ENCODE data around the gene UCKL1.

DNA sequence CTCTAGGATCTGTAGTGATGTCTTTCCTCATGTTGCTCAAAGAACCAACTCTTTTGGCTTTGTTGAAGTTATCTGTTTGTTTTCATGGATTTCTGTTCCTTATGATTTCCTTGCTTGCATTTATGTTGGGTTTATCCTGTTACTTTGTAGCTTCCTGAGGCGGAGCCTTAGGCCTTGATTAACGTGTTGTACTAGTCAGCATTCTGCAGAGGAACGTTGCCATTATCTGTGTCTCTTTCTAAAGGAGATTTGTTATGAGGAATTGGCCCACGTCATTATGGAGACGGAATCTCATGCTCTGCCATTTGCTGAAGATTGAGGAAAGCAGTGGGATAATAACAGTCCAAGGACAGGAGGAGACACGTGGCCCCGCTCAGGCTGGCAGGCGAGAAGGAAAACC is 29.9 kb downstream of the UCKL1 start:
- TF ChIP-seq EZH2phosphoT487 (IDR thresholded peaks at IDR 0.05) = no peak
- TF ChIP-seq CTCF (IDR thresholded peaks at IDR 0.05) = no peak
- no peak for TF ChIP-seq EZH2 (IDR thresholded peaks at IDR 0.05)

Data from neural progenitor cell (in vitro differentiated cells).